COLO829 (cell line): Measurements from ENCODE around the gene ENOX1.

ENCODE experiments used
- DNase-seq: peaks from one replicate; pipeline ENCODE4 v3.0.0; 2012; ENCODE audit warnings: low spot score

ENOX1 gene

DNA sequence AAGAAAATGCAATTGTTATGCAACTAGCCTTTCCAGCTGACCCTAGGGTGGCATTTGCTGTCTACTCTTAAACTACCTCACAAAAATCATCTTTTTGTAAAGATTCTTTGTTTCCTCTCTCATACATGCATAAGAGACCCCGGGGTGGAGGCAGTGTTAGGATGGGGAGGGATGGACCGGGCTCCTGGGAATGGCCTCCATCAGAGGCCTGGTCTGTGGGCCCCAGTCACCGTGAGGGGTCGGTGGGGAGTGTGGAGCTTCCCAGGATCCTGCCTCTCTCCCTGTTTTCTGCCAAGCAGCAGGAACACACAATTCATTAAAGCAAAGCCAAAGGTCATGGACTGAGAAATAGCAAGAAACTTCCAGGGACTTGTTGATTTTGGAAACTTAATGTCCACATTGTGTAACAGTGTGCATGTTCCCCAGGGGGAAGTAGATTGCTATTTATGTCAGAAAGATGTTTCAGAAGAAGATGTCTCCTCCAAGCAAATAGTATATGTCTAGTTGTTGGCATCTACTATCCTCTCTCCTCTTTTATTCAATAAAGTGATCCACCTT is 241.4 kb downstream of the ENOX1 start:
- no peak for DNase-seq

DNA sequence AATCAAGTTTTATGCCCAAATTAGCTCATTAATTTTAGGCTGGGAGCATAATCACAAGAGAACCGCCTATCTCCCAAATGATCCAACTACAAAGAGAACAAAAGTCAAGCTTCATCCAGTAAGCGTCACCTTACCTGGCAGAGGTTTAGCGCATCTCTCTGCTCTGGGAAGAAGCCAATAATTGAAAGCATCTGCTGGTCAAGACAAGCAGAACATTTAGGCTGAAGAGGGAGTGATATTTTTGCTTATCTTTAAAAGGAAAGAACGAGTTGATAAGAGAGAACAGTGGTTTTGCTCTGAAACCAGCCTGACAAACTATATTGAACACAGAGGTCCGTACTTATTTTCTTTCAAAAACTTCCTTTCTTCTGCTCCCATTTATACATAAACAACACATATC is 242.1 kb downstream of the ENOX1 start:
- DNase-seq: no peak

DNA sequence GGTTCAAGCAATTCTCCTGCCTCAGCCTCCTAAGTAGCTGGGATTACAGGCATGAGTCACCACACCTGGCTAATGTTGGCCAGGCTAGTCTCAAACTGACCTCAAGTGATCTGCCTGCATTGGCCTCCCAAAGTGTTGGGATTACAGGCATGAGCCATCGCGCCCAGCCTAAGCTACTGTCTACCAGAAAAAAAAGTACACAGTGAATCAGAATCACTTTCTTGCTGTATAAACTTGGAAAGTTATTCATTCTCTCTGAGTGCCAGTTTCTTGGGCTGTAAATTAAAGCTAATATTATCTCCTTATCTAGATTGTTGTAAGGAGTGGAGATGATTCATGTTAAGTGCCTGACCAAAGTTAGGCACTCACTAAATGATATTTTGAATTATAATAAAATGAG is 242.8 kb downstream of the ENOX1 start:
- DNase-seq: no peak

DNA sequence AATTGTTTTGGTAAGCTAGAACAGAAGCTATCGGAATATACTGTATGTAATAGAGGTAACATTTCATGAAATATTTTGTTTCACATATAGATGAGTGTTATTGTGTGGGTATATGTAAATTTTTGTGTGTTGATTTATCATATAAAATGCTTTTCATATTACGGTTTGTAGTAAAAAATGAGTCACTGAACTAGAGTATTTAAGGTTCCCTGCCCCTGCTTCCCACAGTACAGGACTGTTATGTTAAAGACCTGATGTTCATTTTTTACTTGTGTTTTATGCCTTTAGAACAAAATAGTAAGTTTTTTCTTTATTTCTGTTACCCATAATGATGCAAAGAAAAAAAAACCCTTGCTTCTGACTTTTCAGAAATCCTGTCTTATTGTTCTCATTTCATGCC is 243.4 kb downstream of the ENOX1 start:
- no peak for DNase-seq

DNA sequence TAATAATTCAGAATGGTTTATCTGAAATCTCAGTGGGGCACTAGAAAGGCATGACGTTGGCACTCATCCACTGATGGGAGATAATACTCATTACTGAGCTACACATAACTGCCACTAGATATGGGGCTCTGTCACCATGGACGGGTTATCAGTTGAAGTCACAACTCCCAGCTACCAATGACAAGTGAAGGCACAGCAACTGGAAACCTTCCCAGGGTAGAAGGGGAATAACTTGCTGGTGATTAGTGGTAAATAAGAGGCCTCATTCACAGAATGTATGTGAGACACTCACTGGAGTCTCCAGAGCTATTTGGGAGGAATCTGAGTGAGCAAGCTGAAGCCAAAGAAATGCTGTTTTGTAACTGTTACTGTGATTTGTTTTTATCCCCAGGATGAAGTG is 249.6 kb downstream of the ENOX1 start:
- no peak for DNase-seq

DNA sequence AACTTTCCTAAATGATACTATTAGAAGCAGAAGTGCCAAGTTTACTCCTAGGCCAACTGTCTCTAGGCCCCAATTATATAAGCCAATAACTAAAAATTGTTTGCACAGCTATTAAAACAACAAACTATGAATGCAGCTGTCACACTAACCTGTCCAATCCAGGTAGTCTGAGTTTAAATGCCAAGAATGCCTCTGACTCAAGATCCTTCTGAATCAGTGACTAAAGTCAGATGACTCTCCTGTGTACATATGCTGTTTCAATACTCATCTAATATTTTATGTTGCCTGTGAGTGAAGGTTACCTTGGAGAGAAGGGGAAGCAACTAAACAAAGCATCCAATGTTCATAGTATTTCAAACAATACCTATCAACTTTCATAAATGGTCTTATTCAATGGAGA is 257.0 kb downstream of the ENOX1 start:
- no peak for DNase-seq

DNA sequence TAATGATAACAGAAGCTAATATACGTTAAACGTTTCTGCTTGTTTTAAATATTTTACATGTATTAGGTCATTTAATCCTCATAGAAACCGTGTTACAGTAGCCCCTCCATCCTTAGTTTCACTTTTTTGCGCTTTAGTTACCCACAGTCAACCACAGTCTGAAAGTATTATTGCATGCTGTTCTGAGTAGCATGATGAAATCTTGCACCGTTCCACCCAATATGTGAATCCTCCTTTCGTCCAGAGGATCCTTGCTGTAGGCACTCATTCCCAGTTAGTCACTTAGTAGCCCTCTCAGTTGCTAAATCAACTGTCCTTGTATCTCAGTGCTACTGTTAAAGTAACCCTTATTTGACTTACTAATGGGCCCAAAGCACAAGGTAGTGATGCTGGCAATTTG is 257.8 kb downstream of the ENOX1 start:
- no peak for DNase-seq

DNA sequence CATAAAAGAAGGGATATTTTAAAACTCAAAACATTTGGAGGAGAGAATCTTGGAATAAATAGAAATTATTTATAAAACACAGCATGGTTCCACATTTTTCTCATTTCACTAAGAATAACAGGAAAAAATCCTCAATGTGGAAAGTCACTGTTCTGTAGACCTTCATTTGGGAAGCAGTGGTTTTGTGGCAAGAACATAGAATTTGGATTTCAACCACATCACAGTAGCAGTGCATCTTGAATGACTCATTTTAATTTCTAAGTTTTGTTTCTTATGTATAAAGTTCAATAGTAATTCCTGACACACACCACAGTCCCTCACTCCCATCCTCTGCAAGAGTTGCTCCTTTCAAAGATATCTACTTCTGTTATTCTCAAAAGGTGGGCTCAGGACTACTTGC is 264.0 kb downstream of the ENOX1 start:
- peak; percentile 6 for DNase-seq

DNA sequence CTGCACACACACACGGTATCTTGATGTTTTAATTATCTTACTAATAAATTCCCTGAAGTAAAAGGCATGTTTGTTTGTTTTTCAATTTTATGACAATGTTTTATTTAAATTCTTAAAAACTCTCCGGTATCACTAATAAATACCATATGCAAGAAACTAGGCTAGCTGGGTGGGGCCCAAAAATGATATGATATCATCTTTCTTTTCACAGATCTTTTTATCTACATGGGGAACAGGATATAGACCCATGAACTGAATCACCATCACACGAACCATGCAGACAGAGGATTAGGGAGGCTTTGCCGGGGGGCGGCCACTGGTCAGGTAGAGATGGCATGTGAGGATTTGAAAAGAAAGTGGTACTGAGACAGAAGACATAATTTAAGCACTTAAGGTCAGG is 266.4 kb downstream of the ENOX1 start:
- no peak for DNase-seq

DNA sequence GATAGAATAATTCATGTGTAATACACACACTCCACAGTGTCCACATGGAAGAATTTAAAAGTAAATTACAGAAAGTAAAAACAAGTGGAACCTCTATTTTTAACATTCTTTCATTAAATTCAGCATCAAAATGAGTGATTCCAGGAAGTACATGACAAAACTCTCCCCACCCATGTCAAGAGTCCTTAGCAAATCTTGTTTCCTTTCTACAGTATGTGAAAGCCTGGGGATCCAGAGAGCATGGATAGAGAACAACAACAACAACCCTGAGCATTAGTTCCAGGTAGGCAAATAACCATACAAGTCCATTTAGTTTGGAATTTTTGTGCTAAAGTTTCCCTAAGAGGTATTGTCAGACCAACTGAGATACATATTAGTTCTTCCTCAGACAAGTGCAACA is 267.9 kb downstream of the ENOX1 start:
- no peak for DNase-seq

DNA sequence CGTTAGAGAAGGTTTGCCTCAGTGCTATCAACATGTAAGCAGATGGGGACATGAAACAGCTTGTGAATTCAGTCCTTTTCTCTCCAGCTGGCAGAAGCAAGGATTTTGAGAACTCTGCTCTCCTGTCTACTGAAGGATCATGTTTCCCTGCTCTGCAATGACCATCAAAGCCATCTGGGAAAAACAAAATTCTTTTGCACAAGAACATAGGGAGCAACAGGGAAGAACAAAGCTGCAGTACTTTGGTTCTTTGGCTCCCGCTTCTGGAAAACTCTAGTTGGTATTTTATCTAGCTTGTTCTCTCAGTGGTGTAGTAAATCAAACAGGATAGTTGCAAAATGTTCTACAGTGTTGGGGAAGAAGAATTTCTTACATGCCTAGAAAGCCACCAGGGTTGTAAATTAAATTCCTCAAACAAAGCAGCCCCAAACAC is 270.4 kb downstream of the ENOX1 start:
- DNase-seq: no peak

DNA sequence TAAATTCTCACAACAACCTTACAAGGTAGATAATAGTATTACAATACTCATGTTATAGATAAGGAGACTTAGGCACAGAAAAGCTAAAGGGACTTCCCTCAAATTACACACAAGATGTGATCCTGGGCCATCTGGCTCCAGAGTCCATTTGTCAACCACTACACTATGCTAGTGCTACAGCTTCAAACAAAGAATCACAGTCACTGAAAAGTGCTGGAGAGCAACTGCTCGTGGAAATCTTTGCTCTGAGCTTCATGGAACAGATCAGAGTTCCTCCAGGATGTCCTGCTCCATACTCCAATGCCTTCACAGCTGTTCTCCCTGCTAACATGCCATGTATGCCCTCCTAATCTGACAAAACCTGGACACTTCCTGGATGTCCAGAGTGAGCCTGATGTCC is 271.2 kb downstream of the ENOX1 start:
- no peak for DNase-seq

DNA sequence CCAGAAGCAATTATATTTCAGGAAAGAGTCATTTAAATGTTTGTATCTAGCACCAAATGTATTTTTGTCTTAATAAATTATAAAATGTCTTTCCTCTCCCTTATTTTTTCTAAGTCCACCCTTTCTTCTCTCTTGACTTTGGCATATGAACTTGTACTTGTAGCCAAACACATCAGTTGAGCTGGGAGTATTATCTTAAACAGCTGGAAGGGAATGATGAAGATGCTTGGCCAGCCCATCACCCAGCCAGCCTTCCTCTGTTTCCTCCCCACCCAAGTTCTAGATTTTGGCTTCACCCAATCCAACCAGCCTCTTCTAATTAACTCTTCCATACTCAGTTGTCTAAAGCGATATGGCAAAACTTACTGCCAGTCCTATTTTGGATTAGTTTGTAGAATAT is 272.5 kb downstream of the ENOX1 start:
- no peak for DNase-seq

DNA sequence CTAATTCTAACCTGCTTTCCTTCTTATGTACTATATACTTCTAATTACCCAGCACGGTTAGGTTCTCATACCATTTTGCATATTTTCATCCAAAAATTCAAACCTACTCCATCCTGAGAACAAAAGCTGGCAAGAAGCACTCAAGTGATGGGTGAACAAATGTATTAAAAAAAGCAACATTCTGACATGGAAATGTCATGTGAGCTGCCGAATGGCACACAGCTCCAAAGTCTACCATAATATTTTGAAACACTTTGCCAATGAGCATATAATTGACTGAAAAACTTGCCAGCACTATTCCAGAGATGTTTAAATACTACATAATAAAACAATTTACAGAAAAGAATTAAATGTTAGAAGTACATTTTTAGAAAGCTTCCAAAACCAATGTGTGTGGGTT is 274.6 kb downstream of the ENOX1 start:
- no peak for DNase-seq

DNA sequence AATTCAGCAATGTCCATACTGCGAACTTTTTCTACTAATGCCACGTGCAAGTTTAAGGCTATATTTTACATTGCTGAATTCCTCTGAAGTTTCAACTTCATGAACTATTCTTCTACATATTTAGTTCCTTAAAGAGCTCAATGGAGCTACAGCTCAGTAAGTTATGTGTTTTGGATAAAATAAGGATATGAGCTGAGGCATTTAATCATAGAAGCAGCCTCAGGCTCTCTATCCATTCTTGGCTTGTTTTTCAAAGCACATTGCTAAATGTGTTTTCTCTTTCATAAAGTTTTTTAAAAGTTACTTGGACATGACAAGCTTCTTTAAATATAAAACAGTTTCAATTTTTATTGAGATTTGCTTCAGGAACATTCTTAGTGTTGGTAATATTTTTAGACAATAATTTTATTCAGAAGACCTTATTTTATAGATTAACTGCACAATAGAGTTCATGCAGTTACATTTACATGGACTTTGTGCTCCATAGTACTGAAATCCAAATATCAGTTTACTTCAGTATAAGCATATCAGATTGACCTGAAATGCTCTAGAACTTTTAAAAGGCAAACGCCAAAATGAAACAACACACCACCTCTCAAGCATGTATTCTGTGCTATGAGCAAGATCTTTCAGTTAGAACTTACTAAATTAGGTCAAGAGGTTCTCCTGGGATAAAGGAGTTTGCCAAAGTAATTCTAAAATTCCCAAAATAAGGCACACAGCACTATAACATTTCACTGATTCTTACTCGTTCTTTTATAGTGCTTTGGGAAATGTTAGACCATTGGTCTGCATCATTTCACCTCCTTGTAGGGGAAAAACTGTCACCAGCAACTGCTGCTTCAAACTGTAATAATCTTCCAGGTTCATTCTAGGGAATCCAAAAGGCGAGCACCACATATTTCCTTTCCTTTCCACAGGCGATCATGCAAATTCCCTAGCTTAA is 275.5 kb downstream of the ENOX1 start:
- no peak for DNase-seq

DNA sequence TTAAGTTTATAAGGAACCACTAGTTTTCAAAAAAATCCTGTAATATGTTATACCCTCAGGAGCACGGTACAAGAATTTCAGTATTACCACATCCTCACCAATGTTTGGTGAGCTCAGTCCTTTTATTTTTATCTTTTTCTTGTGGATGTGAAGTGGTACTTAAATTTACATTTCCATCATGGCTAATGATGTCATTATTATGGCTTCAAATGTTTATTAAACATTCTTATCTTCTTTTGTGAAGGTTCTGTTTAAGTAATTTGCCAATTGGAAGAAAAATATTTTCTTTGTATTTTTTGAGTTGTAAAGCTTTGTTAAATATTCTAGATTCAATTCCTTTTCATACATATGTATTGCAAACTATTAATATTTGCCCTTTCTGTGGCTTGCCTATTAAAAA is 291.0 kb downstream of the ENOX1 start:
- DNase-seq: no peak

DNA sequence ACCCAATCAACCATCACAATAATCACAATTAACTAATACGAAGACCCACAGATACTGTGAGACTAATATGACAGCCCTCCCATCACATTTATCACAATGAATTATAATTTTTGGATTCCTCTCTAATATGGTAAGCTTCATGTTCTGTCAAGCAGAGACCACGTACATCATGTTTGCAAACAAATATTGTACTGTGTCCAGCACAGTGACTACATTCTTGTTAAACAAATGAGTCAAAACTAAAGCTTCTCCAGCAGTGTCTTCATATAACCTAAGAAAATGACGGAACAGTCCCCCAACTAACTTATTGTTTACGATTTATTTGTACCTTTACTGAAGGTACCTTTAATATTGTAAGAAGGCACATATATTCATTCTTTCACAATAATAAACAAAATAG is 292.6 kb downstream of the ENOX1 start:
- DNase-seq: no peak

DNA sequence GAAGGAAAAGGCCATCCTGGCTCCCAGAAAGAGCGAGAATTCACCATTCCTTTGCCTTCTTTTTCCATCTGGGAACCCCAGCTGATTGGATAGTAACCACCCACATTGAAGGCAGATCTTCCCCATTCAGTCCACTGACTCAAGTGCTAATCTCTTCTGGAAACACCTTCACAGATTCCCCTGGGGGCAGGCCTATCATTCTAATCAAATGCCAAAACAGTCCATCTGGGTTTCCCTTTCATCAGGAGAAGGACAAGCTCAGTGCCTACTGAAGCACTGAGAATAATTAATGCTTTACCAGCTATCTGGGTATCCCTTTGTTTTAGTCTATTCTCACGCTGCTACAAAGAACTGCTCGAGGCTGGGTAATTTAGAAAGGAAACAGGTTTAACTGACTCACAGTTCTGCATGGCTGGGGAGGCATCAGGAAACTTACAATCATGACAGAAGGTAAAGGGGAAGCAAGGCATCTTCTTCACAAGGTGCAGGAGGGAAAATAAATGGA is 293.2 kb downstream of the ENOX1 start:
- DNase-seq: no peak

DNA sequence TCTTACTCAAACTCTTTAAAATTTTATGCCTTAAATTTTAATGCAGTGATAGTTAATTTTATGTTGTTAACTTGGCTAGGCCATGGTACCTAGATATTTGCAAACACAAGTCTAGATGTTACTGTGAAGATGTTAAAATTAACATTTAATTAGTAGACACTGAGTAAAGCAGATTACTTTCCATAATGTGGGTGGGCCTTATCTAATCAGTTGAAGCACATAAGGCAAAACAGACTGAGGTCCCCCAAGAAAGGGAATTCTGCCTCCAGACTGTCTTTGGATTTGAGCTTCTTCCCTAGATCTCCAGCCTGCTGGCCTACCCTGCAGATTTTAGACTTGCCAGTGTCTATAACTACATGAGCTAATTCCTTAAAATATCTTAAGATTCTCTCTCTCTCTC is 294.0 kb downstream of the ENOX1 start:
- no peak for DNase-seq

DNA sequence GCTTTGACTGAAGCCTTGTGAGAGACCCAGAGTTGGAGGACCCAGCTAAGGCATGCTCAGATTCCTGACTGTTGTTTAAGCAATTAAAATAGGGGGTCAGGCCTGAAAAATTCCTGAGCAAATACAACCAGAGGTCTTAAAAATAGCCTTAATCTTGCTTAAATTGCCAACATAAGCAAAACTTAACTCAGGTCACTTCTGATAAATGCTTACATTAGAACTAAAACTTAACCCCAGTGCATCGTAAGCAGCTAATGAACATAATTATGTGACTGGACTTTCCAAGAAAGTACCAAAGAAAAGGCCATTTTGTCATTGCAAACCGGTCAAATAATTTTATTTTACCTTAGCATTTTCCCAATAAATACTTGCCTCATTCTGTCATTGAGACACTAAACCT is 294.5 kb downstream of the ENOX1 start:
- DNase-seq: no peak

DNA sequence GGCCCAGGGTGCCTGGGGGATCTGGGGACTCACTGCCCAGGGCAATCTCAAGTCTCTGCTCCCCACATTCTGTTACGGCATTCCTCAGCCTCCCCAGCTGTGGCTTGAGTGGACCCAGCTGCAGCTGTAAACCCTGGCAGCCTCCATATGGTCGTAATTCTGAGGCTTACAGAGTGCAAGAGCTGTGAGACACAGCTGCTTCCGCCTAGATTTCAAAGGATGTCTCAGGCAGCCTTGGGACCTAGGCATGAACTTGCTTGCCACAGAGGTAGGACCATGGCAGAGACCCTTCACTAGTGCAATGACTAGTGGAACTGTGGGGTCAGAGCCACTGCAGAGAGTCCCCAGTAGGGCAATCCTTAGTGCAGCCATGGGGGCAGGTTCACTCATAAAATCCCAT is 297.5 kb downstream of the ENOX1 start:
- no peak for DNase-seq

DNA sequence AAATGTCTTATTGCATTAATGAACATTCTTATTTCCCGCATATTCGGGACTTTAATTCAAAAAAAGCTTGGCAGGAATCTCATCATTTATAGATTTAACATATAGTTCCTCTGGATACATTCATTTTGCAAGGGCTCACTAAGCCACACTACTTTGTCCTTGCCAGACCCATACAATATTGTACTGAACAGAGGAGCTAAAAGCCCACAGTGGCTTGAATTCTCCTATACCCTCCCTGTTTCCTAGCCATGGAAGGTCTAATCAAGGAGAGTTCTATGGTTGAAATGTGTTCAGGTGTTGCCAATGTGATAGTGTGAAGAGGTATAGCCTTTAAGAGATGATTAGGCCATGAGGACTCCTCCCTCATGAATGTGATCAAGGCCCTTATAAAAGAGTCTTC is 298.9 kb downstream of the ENOX1 start:
- no peak for DNase-seq

DNA sequence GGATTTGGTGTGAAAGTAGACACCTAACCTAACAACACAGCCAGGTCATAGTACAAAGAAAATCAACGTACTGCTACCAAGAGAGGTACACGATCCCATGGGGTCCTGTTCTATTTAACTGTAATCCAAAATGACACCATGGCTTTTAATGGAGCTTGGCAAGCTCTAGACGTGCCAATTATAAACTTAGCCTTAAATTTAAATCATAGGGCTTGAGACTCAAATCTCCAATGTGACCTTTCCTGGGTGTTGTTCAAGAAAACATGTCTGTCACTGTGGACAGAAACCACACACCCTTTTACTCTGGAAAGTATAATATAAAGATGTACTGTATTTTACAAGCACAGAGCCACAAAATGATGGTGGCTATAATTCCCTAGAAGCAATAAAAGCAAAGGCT is 299.3 kb downstream of the ENOX1 start:
- DNase-seq: no peak
